CD4-positive, alpha-beta memory T cell (primary cell): Measurements from ENCODE around the gene MS4A8. TPM values are rescaled to one million over a fixed set of nuclear protein-coding genes. Genes with fewer than 3 reads are reported as not detected.

Experiments used
- CTCF ChIA-PET: fragments of 350-600 bp; sonication (Branson Sonifier 250); formaldehyde crosslinking; loops from one replicate; lab custom pipeline; 2021; ENCODE audit warnings: inconsistent platforms; ENCODE audit not compliant: partially characterized antibody; lab: Charles Lee
- POLR2A ChIA-PET: fragments of 350-600 bp; sonication (Branson Sonifier 250); formaldehyde crosslinking; loops from one replicate; lab custom pipeline; 2021; ENCODE audit not compliant: partially characterized antibody; lab: Charles Lee
- DNase-seq, 5 donors: peaks; one replicate each; pipeline versions ENCODE4 v3.0.0 to v3.0.0-alpha.2; 2020 to 2022; ENCODE audit warnings: mixed read lengths in 1 of 5
- H3K27ac ChIP-seq: one replicate; pipeline ENCODE4 v1.7.0; 2013; ENCODE audit warnings: low read depth, low read length
- H3K27me3 ChIP-seq: 2 replicates; pipeline ENCODE4 v1.7.0; 2013; ENCODE audit warnings: mild to moderate bottlenecking, low read length, moderate library complexity; ENCODE audit not compliant: insufficient read depth
- H3K36me3 ChIP-seq: 2 replicates; pipeline ENCODE4 v1.7.0; 2013; ENCODE audit warnings: mild to moderate bottlenecking, low read length, moderate library complexity; ENCODE audit not compliant: insufficient read depth
- H3K4me1 ChIP-seq: 2 replicates; pipeline ENCODE4 v1.7.0; 2013; ENCODE audit warnings: mild to moderate bottlenecking, low read length, moderate library complexity; ENCODE audit not compliant: insufficient read depth
- H3K4me3 ChIP-seq, 2 donors: one replicate each; pipeline ENCODE4 v1.7.0; 2013; ENCODE audit warnings: low read length in 2 of 2, mild to moderate bottlenecking in 1 of 2
- H3K9me3 ChIP-seq, 2 donors: one replicate each; pipeline ENCODE4 v1.7.0; 2013; ENCODE audit warnings: low read length in 2 of 2, control low read depth in 1 of 2; ENCODE audit not compliant: control insufficient read depth in 1 of 2
- H3K27ac Mint-ChIP-seq, 7 donors: one replicate each; pipeline ENCODE4 v1.8.0; 2020 to 2021; ENCODE audit warnings: mixed read lengths in 7 of 7, mild to moderate bottlenecking in 6 of 7, inconsistent platforms in 3 of 7, moderate library complexity in 3 of 7
- H3K27me3 Mint-ChIP-seq, 2 donors: one replicate each; pipeline ENCODE4 v1.8.0; 2020 to 2021; ENCODE audit warnings: mixed read lengths in 2 of 2
- H3K36me3 Mint-ChIP-seq, 2 donors: one replicate each; pipeline ENCODE4 v1.8.0; 2020 to 2021; ENCODE audit warnings: mixed read lengths in 2 of 2, inconsistent platforms in 1 of 2, mild to moderate bottlenecking in 1 of 2
- H3K4me1 Mint-ChIP-seq, 4 donors: one replicate each; pipeline ENCODE4 v1.8.0; 2020 to 2021; ENCODE audit warnings: mixed read lengths in 4 of 4, mild to moderate bottlenecking in 1 of 4
- H3K4me3 Mint-ChIP-seq, 8 donors: one replicate each; pipeline ENCODE4 v1.8.0; 2020 to 2021; ENCODE audit warnings: mixed read lengths in 8 of 8, mild to moderate bottlenecking in 7 of 8, moderate library complexity in 6 of 8, inconsistent platforms in 3 of 8
- H3K9me3 Mint-ChIP-seq, 8 donors: one replicate each; pipeline ENCODE4 v1.8.0; 2020 to 2021; ENCODE audit warnings: mixed read lengths in 8 of 8, mild to moderate bottlenecking in 5 of 8, inconsistent platforms in 3 of 8, moderate library complexity in 1 of 8
- intact Hi-C: fragments of 100-400 bp; cut with micrococcal nuclease; formaldehyde crosslinking; loops from one replicate; pipeline ENCODE4 v1.15.1; 2023
- polyA plus RNA-seq, 2 donors: library from polyadenylated mRNA; unstranded; fragments of 300-500 nt; fragmentation: Illumina TruSeq; gene quantifications; one replicate each; pipeline ENCODE4 v1.2.3, GENCODE V29; 2021
- total RNA-seq, 2 experiments: library from RNA; stranded (reverse); gene quantifications; one replicate each; pipeline ENCODE4 v1.2.3, GENCODE V29; 2021

Gene MS4A8
- total and polyA plus RNA-seq, 4 experiments from 2014 or later = not detected

- ChIA-PET POLR2A (no interaction called here), CTCF (interaction anchor here (1.2 kb wide), 1 partner anchor 23 kb away, joined by 3 read pairs; no protein-coding TSS in a partner anchor)
- intact Hi-C loops = no loop called here
- Histone ChIP-seq H3K27ac (no peak overlapping the region), H3K36me3 (no peaks in the 10 kb centered on the region), H3K27me3 (no peaks in the 10 kb centered on the region), H3K4me1 (no peaks in the 10 kb centered on the region), H3K4me3 (no peak overlapping the region), H3K9me3 (no peaks in the 10 kb centered on the region)
- Mint-ChIP-seq H3K27me3 (peaks cover 8 to 34% of the 10 kb centered on the region in 2 donors), H3K27ac (no peak overlapping the region), H3K4me1 (no peaks in the 10 kb centered on the region), H3K36me3 (no peaks in the 10 kb centered on the region), H3K4me3 (no peak overlapping the region), H3K9me3 (peaks cover 0 to 3% (median under 1%) of the 10 kb centered on the region in 8 donors)
- DNase-seq = no peak
Observed at GRCh38 chr11:60741421-60741820, 42.0 kb downstream of the MS4A8 start.

GRCh38 chr11:60743058-60743457 lies 43.6 kb downstream of the MS4A8 start:
- H3K4me1 Mint-ChIP-seq = no peaks in the 10 kb centered on the region
- no peak overlapping the region for H3K4me3 ChIP-seq
- DNase-seq = no peak
- intact Hi-C loops = no loop called here
- H3K4me3 Mint-ChIP-seq = no peak overlapping the region
- peaks cover 0 to 4% (median 0%) of the 10 kb centered on the region in 8 donors for H3K9me3 Mint-ChIP-seq
- H3K27ac ChIP-seq = no peak overlapping the region
- POLR2A ChIA-PET = no interaction called here
- no peaks in the 10 kb centered on the region for H3K27me3 ChIP-seq
- H3K4me1 ChIP-seq = no peaks in the 10 kb centered on the region
- H3K36me3 Mint-ChIP-seq = no peaks in the 10 kb centered on the region
- CTCF ChIA-PET = no interaction called here
- no peaks in the 10 kb centered on the region for H3K36me3 ChIP-seq
- H3K9me3 ChIP-seq = no peaks in the 10 kb centered on the region
- H3K27ac Mint-ChIP-seq = no peak overlapping the region
- H3K27me3 Mint-ChIP-seq = peaks cover 0 to 31% of the 10 kb centered on the region in 2 donors

GRCh38 chr11:60744114-60744513 lies 44.7 kb downstream of the MS4A8 start:
- DNase-seq = no peak
- intact Hi-C loops = no loop called here
- no peaks in the 10 kb centered on the region for H3K36me3 Mint-ChIP-seq
- no peaks in the 10 kb centered on the region for H3K4me1 Mint-ChIP-seq
- peaks cover 0 to 26% of the 10 kb centered on the region in 2 donors for H3K27me3 Mint-ChIP-seq
- no peaks in the 10 kb centered on the region for H3K9me3 ChIP-seq
- POLR2A ChIA-PET = no interaction called here
- no peaks in the 10 kb centered on the region for H3K36me3 ChIP-seq
- H3K27ac Mint-ChIP-seq = no peak overlapping the region
- H3K9me3 Mint-ChIP-seq = peaks cover 0 to 4% (median 0%) of the 10 kb centered on the region in 8 donors
- no peak overlapping the region for H3K4me3 ChIP-seq
- CTCF ChIA-PET = no interaction called here
- no peak overlapping the region for H3K4me3 Mint-ChIP-seq
- no peaks in the 10 kb centered on the region for H3K4me1 ChIP-seq
- no peak overlapping the region for H3K27ac ChIP-seq
- H3K27me3 ChIP-seq = no peaks in the 10 kb centered on the region

- ChIA-PET POLR2A (no interaction called here), CTCF (no interaction called here)
- Mint-ChIP-seq H3K4me1 (no peaks in the 10 kb centered on the region), H3K27me3 (peaks cover 12 to 22% of the 10 kb centered on the region in 2 donors), H3K4me3 (no peak overlapping the region), H3K36me3 (no peaks in the 10 kb centered on the region), H3K9me3 (peaks cover 0 to 4% (median 0%) of the 10 kb centered on the region in 8 donors), H3K27ac (peak overlapping the region in 1 of 7 donors; percentile 67)
- H3K27ac ChIP-seq = no peak overlapping the region
- H3K4me3 ChIP-seq = no peak overlapping the region
- no peak for DNase-seq
- intact Hi-C loops = no loop called here
- H3K9me3 ChIP-seq = no peaks in the 10 kb centered on the region
- no peaks in the 10 kb centered on the region for H3K27me3 ChIP-seq
- H3K4me1 ChIP-seq = no peaks in the 10 kb centered on the region
- H3K36me3 ChIP-seq = no peaks in the 10 kb centered on the region
Observed at GRCh38 chr11:60747359-60747873, 48.0 kb downstream of the MS4A8 start.

DNA sequence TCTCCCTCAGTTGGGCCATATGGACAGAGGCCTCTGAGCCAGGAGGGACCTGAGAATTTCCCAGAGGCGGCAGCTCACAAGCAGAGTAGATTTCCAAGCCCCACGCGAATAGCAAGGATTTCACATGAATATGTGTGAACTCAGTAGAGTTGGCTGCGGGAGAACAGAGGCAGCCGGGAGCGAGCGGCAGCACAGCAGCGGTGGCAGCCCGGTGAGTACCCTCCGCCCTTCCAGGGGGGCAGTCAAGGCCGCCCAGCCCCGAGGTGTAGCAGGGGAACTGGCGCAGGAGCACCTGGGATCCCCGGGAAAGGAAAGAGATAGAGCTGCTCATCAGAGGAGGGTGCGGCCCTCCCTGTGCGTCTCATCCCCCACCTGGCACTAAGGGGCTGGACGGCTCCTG lies 48.8 kb downstream of the MS4A8 start:
- Mint-ChIP-seq H3K27ac (no peak overlapping the region), H3K4me1 (no peaks in the 10 kb centered on the region), H3K27me3 (peaks cover 14 to 24% of the 10 kb centered on the region in 2 donors), H3K36me3 (no peaks in the 10 kb centered on the region), H3K4me3 (no peak overlapping the region), H3K9me3 (peaks cover 0 to 4% (median 0%) of the 10 kb centered on the region in 8 donors)
- CTCF ChIA-PET = no interaction called here
- H3K9me3 ChIP-seq = no peaks in the 10 kb centered on the region
- H3K27me3 ChIP-seq = no peaks in the 10 kb centered on the region
- POLR2A ChIA-PET = no interaction called here
- no peaks in the 10 kb centered on the region for H3K4me1 ChIP-seq
- DNase-seq = no peak
- H3K27ac ChIP-seq = no peak overlapping the region
- intact Hi-C loops = no loop called here
- H3K4me3 ChIP-seq = no peak overlapping the region
- no peaks in the 10 kb centered on the region for H3K36me3 ChIP-seq

DNA sequence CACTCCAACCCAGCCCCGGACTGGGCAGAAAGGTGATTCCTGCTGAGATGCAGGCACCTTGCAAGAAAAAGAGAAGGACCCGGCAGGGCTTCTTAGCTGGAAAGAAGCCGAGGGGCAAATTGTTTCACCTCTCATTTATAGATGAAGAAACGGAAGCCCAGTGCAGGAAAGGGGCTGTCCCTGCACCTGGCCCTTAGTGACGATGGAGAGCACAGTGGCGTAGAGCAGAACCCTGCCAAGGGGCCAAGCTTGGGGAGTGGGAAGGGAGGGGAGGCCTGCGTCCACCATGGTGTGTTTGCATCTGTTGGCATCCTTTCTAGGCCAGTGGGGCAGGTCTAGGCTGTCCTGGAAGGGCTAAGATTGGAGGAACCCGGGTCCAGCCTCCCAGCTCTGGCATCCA lies 49.4 kb downstream of the MS4A8 start:
- ChIA-PET POLR2A (no interaction called here), CTCF (no interaction called here)
- Mint-ChIP-seq H3K9me3 (peaks cover 0 to 4% (median 0%) of the 10 kb centered on the region in 8 donors), H3K4me3 (no peak overlapping the region), H3K36me3 (no peaks in the 10 kb centered on the region), H3K27ac (no peak overlapping the region), H3K4me1 (no peaks in the 10 kb centered on the region), H3K27me3 (peaks cover 14 to 28% of the 10 kb centered on the region in 2 donors)
- Histone ChIP-seq H3K4me3 (no peak overlapping the region), H3K36me3 (no peaks in the 10 kb centered on the region), H3K27me3 (no peaks in the 10 kb centered on the region), H3K4me1 (no peaks in the 10 kb centered on the region), H3K9me3 (no peaks in the 10 kb centered on the region), H3K27ac (no peak overlapping the region)
- intact Hi-C loops = no loop called here
- DNase-seq = no peak

DNA sequence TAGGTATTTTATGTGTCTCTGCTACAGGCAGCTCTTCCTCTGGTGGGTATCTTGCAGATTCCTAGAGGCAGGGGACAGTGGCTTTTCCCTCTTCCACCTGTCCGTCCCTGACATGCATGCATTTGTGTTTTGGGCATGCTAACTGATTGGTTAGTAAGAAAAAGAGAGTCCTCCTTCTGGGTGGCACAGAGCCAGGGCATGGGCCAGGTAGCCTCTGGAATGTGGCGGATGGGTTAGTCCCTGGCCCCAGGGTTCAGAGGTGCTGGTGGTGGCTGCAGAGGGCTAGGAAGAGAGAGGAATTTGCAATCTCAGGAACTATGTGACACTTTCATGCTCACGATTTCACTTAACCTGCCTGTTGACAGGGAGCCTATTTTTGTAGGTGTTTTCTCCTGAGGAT lies 51.5 kb downstream of the MS4A8 start:
- no peaks in the 10 kb centered on the region for H3K4me1 ChIP-seq
- H3K4me3 Mint-ChIP-seq = no peak overlapping the region
- no peak overlapping the region for H3K4me3 ChIP-seq
- DNase-seq = no peak
- no peaks in the 10 kb centered on the region for H3K4me1 Mint-ChIP-seq
- no peak overlapping the region for H3K27ac Mint-ChIP-seq
- H3K27me3 Mint-ChIP-seq = peaks cover 14 to 18% of the 10 kb centered on the region in 2 donors
- ChIA-PET CTCF (no interaction called here), POLR2A (no interaction called here)
- H3K36me3 Mint-ChIP-seq = no peaks in the 10 kb centered on the region
- no peaks in the 10 kb centered on the region for H3K36me3 ChIP-seq
- no peaks in the 10 kb centered on the region for H3K27me3 ChIP-seq
- H3K9me3 ChIP-seq = no peaks in the 10 kb centered on the region
- intact Hi-C loops = no loop called here
- H3K27ac ChIP-seq = no peak overlapping the region
- H3K9me3 Mint-ChIP-seq = peaks cover 0 to 2% (median 0%) of the 10 kb centered on the region in 8 donors
